ENCODE results near the gene ZFYVE28. TPM values are rescaled to one million over a fixed set of nuclear protein-coding genes. Genes with fewer than 3 reads are reported as not detected.

ZFYVE28 gene
- total RNA-seq, 3 donors from 2014 or later (not counting 1 experiment from before 2014, with no cell fraction given), result 85.4 to 107 (median 104) TPM

DNA sequence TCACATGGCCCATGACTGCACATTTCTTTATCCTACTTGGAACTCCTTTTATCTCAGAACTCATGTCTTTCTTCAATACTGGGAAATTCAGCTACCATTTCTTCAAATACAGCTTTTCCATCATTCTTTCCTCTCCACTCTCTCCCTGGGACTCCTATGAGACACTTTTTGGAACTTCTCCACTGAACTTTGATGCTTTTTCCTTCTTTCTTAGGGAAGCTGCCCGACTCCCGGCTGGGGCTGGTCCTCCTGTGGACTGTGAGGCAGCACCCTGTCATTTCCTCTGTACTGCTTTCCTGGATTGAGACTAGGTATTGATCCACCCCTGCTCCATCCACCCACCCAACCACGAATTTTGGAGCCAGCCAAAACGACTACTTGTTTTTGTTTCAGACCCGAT lies 40.0 kb downstream of the ZFYVE28 start:
- Histone ChIP-seq H3K27ac (ENCODE audit: low read length) (no peak overlapping the region), H3K27me3 (ENCODE audit: control insufficient read depth, insufficient read depth, low read length) (no peaks in the 10 kb centered on the region), H3K4me3 (ENCODE audit: low read length) (no peak overlapping the region), H3K36me3 (ENCODE audit: control insufficient read depth, insufficient read depth, low read length) (no peaks in the 10 kb centered on the region), H3K4me1 (ENCODE audit: control insufficient read depth, insufficient read depth, low read length) (no peaks in the 10 kb centered on the region), H3K9me3 (ENCODE audit: control insufficient read depth, insufficient read depth, low read length) (no peaks in the 10 kb centered on the region)
- ATAC-seq (no peak), DNase-seq (no peak)
- H3K4me3 Mint-ChIP-seq, result no peak overlapping the region
- no peaks in the 10 kb centered on the region for H3K27me3 Mint-ChIP-seq (ENCODE audit: low read depth in 2 of 2)
- WGBS (ENCODE audit: insufficient coverage), result 88% methylated on average over 5 of the region's 5 CpGs
- peak overlapping the region in 1 of 2 donors; percentile 12 for H3K27ac Mint-ChIP-seq
- TF ChIP-seq, protein P1, sequence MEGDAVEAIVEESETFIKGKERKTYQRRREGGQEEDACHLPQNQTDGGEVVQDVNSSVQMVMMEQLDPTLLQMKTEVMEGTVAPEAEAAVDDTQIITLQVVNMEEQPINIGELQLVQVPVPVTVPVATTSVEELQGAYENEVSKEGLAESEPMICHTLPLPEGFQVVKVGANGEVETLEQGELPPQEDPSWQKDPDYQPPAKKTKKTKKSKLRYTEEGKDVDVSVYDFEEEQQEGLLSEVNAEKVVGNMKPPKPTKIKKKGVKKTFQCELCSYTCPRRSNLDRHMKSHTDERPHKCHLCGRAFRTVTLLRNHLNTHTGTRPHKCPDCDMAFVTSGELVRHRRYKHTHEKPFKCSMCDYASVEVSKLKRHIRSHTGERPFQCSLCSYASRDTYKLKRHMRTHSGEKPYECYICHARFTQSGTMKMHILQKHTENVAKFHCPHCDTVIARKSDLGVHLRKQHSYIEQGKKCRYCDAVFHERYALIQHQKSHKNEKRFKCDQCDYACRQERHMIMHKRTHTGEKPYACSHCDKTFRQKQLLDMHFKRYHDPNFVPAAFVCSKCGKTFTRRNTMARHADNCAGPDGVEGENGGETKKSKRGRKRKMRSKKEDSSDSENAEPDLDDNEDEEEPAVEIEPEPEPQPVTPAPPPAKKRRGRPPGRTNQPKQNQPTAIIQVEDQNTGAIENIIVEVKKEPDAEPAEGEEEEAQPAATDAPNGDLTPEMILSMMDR (IDR thresholded peaks at IDR 0.05), result no peak
- H3K4me1 Mint-ChIP-seq, result peaks cover 11 to 40% of the 10 kb centered on the region in 2 donors
- no peaks in the 10 kb centered on the region for H3K36me3 Mint-ChIP-seq
- intact Hi-C loops (cut with micrococcal nuclease), result no loop called here
- H3K9me3 Mint-ChIP-seq, result no peaks in the 10 kb centered on the region

DNA sequence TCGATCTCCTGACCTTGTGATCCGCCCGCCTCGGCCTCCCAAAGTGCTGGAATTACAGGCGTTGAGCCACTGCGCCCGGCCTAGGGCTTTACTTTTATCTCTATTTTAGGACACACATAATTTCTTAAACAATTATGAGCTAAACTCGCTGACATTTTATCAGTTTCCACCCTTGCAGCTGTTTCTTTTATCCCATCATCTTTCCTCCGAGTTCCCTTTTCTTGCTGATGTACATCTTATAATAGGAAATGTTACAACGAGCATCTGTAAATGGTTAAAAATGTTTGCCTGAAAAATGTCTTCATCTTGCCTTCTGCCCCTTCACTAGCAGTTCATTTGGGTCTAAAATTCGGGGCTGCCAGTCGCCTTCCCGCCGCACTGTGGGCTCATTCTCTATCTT lies 41.2 kb downstream of the ZFYVE28 start:
- peak overlapping the region in 1 of 2 donors; percentile 51 for H3K27ac Mint-ChIP-seq
- no peak for DNase-seq
- H3K4me3 ChIP-seq (ENCODE audit: low read length), result no peak overlapping the region
- no peak overlapping the region for H3K27ac ChIP-seq (ENCODE audit: low read length)
- intact Hi-C loops (cut with micrococcal nuclease), result no loop called here
- 86% methylated on average over 13 of the region's 14 CpGs for WGBS (ENCODE audit: insufficient coverage)
- no peak overlapping the region for H3K4me3 Mint-ChIP-seq
- no peaks in the 10 kb centered on the region for H3K36me3 Mint-ChIP-seq
- ATAC-seq, result no peak
- TF ChIP-seq, protein P1 (IDR thresholded peaks at IDR 0.05), result no peak
- no peaks in the 10 kb centered on the region for H3K27me3 Mint-ChIP-seq (ENCODE audit: low read depth in 2 of 2)
- no peaks in the 10 kb centered on the region for H3K36me3 ChIP-seq (ENCODE audit: control insufficient read depth, insufficient read depth, low read length)
- no peaks in the 10 kb centered on the region for H3K4me1 ChIP-seq (ENCODE audit: control insufficient read depth, insufficient read depth, low read length)
- H3K9me3 ChIP-seq (ENCODE audit: control insufficient read depth, insufficient read depth, low read length), result no peaks in the 10 kb centered on the region
- no peaks in the 10 kb centered on the region for H3K27me3 ChIP-seq (ENCODE audit: control insufficient read depth, insufficient read depth, low read length)
- H3K9me3 Mint-ChIP-seq, result no peaks in the 10 kb centered on the region
- peaks cover 8 to 30% of the 10 kb centered on the region in 2 donors for H3K4me1 Mint-ChIP-seq

DNA sequence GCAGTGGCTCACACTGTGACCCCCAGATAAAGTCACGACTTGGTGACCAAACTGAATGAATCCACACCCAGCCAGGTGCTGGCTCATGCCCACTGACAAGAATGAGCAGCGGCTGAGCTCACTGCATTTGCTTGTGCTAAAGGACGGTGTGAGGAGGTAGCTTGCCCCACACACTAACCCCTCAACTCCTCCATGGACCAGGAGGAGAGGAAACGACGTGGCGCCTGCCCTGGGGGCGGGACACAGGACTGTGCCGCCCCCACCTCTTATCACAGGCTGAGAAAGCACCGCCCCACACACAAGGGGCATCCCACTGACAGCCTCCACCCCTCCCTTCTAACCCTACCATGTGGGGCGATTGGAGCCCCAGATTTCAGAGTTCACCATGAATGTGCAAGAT lies 43.0 kb downstream of the ZFYVE28 start:
- Histone ChIP-seq H3K9me3 (ENCODE audit: control insufficient read depth, insufficient read depth, low read length) (no peaks in the 10 kb centered on the region), H3K4me1 (ENCODE audit: control insufficient read depth, insufficient read depth, low read length) (no peaks in the 10 kb centered on the region), H3K4me3 (ENCODE audit: low read length) (no peak overlapping the region), H3K27me3 (ENCODE audit: control insufficient read depth, insufficient read depth, low read length) (no peaks in the 10 kb centered on the region), H3K27ac (ENCODE audit: low read length) (no peak overlapping the region), H3K36me3 (ENCODE audit: control insufficient read depth, insufficient read depth, low read length) (no peaks in the 10 kb centered on the region)
- peak in 1 of 3 donors; percentile 25 for ATAC-seq
- TF ChIP-seq, protein P1 (IDR thresholded peaks at IDR 0.05), result no peak
- Mint-ChIP-seq H3K4me3 (no peak overlapping the region), H3K4me1 (peaks cover 8 to 29% of the 10 kb centered on the region in 2 donors), H3K27me3 (ENCODE audit: low read depth in 2 of 2) (no peaks in the 10 kb centered on the region), H3K9me3 (no peaks in the 10 kb centered on the region), H3K36me3 (no peaks in the 10 kb centered on the region), H3K27ac (no peak overlapping the region)
- no peak for DNase-seq
- WGBS (ENCODE audit: insufficient coverage), result 84% methylated on average over 10 of the region's 10 CpGs
- intact Hi-C loops (cut with micrococcal nuclease), result no loop called here

DNA sequence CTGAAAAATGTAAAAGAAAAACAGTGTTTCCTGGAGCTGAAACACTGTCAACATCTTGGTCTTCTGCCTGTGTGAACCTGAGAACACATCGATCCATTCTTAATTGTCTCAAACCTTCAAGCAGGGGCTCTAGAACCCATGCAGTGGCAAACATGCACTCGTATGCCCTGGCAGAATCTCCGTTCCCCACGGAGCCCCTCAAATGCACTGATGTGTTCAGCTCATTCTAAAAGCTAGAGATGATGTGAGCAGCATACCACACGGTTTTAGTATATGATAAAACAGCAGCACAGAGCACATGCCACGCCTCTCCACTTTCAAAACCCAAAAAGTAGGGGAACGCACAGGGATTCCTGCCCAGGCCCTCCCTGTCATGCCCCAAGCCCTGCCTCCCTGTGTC lies 44.9 kb downstream of the ZFYVE28 start:
- no peaks in the 10 kb centered on the region for H3K4me1 ChIP-seq (ENCODE audit: control insufficient read depth, insufficient read depth, low read length)
- Mint-ChIP-seq H3K36me3 (no peaks in the 10 kb centered on the region), H3K4me1 (peaks cover 8 to 28% of the 10 kb centered on the region in 2 donors), H3K4me3 (no peak overlapping the region), H3K9me3 (peaks cover 0 to 3% of the 10 kb centered on the region in 2 donors), H3K27ac (peak overlapping the region; percentile 6 to 78), H3K27me3 (ENCODE audit: low read depth in 2 of 2) (no peaks in the 10 kb centered on the region)
- H3K36me3 ChIP-seq (ENCODE audit: control insufficient read depth, insufficient read depth, low read length), result no peaks in the 10 kb centered on the region
- ATAC-seq (no peak), DNase-seq (no peak)
- 95% methylated on average over 7 of the region's 7 CpGs for WGBS (ENCODE audit: insufficient coverage)
- peaks cover 5% of the 10 kb centered on the region for H3K9me3 ChIP-seq (ENCODE audit: control insufficient read depth, insufficient read depth, low read length)
- no peak overlapping the region for H3K27ac ChIP-seq (ENCODE audit: low read length)
- intact Hi-C loops (cut with micrococcal nuclease), result no loop called here
- no peaks in the 10 kb centered on the region for H3K27me3 ChIP-seq (ENCODE audit: control insufficient read depth, insufficient read depth, low read length)
- no peak overlapping the region for H3K4me3 ChIP-seq (ENCODE audit: low read length)
- TF ChIP-seq, protein P1 (IDR thresholded peaks at IDR 0.05), result no peak

Data from natural killer cell (primary cell).